ENCODE data around the gene SMPD3. TPM values are rescaled to one million over a fixed set of nuclear protein-coding genes. Genes with fewer than 3 reads are reported as not detected.

The SMPD3 gene
- polyA plus RNA-seq, 1 experiment = 0.27 TPM

DNA sequence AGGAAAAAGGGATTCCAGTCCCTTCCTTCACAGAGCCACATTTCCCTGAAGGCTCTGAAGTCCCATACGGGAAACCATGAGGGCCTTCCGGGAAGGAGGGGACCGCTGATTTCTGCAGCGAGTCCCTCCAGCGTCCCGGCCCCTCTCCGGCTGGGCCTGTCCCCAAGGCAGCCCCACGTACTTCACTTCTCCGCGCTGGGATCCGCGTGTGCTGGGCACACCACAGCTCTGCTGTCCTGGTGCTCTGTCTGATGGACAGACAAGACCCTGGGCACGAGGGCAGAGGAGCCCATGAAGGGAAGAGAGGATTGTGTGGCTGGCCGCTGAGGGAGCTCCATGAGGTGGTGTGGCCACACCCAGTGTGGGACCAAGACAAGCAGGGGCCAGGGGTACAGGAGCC, 80.4 kb downstream of the SMPD3 start:
- ChIA-PET CTCF (interaction anchor here (0.6 to 1.0 kb wide), 3 partner anchors 12 to 140 kb away, joined by 3 to 4 read pairs (median 3); no protein-coding TSS in a partner anchor), POLR2A (no interaction called here)
- TF ChIP-seq, protein P1, sequence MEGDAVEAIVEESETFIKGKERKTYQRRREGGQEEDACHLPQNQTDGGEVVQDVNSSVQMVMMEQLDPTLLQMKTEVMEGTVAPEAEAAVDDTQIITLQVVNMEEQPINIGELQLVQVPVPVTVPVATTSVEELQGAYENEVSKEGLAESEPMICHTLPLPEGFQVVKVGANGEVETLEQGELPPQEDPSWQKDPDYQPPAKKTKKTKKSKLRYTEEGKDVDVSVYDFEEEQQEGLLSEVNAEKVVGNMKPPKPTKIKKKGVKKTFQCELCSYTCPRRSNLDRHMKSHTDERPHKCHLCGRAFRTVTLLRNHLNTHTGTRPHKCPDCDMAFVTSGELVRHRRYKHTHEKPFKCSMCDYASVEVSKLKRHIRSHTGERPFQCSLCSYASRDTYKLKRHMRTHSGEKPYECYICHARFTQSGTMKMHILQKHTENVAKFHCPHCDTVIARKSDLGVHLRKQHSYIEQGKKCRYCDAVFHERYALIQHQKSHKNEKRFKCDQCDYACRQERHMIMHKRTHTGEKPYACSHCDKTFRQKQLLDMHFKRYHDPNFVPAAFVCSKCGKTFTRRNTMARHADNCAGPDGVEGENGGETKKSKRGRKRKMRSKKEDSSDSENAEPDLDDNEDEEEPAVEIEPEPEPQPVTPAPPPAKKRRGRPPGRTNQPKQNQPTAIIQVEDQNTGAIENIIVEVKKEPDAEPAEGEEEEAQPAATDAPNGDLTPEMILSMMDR (IDR thresholded peaks at IDR 0.05; ENCODE audit: insufficient read depth, low read depth, low read length) = no peak
- Histone ChIP-seq H3K27me3 (ENCODE audit: control insufficient read depth, insufficient read depth, low read length) (peaks cover 2% of the 10 kb centered on the region; the same call in 1 of the 2 replicates), H3K4me3 (ENCODE audit: low read depth, low read length) (no peak overlapping the region), H3K36me3 (ENCODE audit: control insufficient read depth, insufficient read depth, low read length) (no peaks in the 10 kb centered on the region)
- DNase-seq (ENCODE audit: low read depth) = no peak

DNA sequence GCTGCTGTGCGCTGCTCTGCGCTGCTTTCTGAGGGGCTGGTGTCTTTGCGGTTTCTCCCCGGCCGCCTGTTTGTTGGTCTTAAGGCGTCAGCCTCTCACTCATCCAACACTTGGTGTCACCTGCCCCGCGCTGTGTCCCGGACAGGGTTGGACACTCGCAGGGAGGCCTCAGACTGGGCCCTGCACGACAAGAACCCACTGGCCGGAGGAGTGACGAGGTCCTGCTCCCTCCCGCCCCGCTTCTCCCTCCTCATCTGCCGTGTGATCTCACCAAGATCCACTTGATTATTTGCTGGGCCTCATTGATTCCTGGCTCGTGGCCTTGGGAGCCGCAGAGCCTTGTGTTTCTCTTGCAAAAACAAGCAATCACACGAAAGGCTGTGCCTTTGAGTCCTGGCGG, 80.9 kb downstream of the SMPD3 start:
- TF ChIP-seq, protein P1 (IDR thresholded peaks at IDR 0.05; ENCODE audit: insufficient read depth, low read depth, low read length) = no peak
- DNase-seq (ENCODE audit: low read depth) = no peak
- CTCF ChIA-PET = interaction anchor here (0.6 to 1.3 kb wide), 3 partner anchors 12 to 146 kb away, joined by 3 read pairs; no protein-coding TSS in a partner anchor
- H3K4me3 ChIP-seq (ENCODE audit: low read depth, low read length) = no peak overlapping the region
- POLR2A ChIA-PET = no interaction called here
- no peaks in the 10 kb centered on the region for H3K36me3 ChIP-seq (ENCODE audit: control insufficient read depth, insufficient read depth, low read length)
- peaks cover 2% of the 10 kb centered on the region; the same call in 1 of the 2 replicates for H3K27me3 ChIP-seq (ENCODE audit: control insufficient read depth, insufficient read depth, low read length)

- TF ChIP-seq, protein P1 (IDR thresholded peaks at IDR 0.05; ENCODE audit: insufficient read depth, low read depth, low read length) = peak; percentile 48
- H3K4me3 ChIP-seq (ENCODE audit: low read depth, low read length) = no peak overlapping the region
- no peak for DNase-seq (ENCODE audit: low read depth)
- no peaks in the 10 kb centered on the region for H3K36me3 ChIP-seq (ENCODE audit: control insufficient read depth, insufficient read depth, low read length)
- POLR2A ChIA-PET = no interaction called here
- CTCF ChIA-PET = interaction anchor here (0.6 to 1.3 kb wide), 5 partner anchors 11 to 589 kb away, joined by 3 read pairs; no protein-coding TSS in a partner anchor
- peaks cover 2% of the 10 kb centered on the region; the same call in 1 of the 2 replicates for H3K27me3 ChIP-seq (ENCODE audit: control insufficient read depth, insufficient read depth, low read length)
Measured at GRCh38 chr16:68367030-68367429, 81.3 kb downstream of the SMPD3 start.

DNA sequence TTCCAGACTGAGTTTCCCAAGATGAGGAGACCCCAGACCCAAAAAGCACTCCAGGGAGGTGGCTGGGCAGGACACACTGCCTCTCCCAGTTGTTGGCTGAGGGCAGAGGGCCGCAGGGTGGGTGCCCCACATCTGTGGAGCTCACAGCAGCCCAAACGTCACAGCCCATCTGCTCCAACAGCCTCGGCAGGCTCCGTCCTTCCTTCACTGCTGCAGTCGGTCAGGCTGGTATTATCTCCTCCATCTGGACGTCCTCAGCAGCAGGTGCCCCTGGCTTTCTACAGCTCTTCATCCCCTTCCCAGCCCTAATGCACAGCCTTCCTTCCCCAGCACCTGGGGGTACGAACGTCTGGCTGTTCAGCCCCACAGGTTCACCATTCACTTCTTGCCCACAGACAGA, 82.2 kb downstream of the SMPD3 start:
- peaks cover 2% of the 10 kb centered on the region; the same call in 1 of the 2 replicates for H3K27me3 ChIP-seq (ENCODE audit: control insufficient read depth, insufficient read depth, low read length)
- CTCF ChIA-PET = interaction anchor here (0.8 to 1.3 kb wide), 5 partner anchors 16 to 146 kb away, joined by 3 to 4 read pairs (median 3); no protein-coding TSS in a partner anchor
- no peak overlapping the region for H3K4me3 ChIP-seq (ENCODE audit: low read depth, low read length)
- DNase-seq (ENCODE audit: low read depth) = no peak
- H3K36me3 ChIP-seq (ENCODE audit: control insufficient read depth, insufficient read depth, low read length) = no peaks in the 10 kb centered on the region
- TF ChIP-seq, protein P1 (IDR thresholded peaks at IDR 0.05; ENCODE audit: insufficient read depth, low read depth, low read length) = no peak
- POLR2A ChIA-PET = no interaction called here

DNA sequence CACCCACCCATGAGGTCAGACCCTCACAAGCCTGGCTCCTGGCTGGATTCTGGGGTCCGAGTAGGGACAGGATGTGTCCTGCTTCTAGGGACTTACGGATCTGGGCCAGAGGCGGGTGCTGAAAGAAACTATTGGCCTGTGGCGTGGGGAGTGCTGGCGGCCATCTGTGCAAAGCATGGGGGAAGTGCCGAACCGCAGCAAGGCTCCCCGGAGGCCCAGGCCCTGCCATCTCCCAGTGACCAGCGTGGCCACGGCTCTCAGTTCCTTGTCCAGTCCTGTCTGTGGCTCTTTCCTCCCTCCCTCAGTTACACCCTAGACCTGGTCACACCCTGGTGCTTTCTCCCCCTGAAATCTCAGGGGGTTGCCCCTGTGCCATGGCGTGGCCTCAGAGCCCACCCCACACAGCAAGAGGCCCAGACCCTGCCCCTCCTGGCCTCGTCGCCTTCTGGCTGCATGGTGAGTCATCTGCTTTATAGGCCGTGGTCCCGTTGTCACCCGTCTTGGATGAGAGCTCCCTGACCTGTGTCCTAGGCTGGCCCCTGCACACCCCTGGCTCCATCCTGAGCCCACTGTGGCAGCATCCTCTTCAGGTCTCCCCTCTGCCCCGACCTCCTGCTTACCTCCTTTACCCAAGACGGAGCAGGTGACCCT, 83.0 kb downstream of the SMPD3 start:
- ChIA-PET CTCF (interaction anchor here (0.8 to 3.4 kb wide), 5 partner anchors 30 to 146 kb away, joined by 3 to 30 read pairs (median 4); no protein-coding TSS in a partner anchor), POLR2A (no interaction called here)
- H3K36me3 ChIP-seq (ENCODE audit: control insufficient read depth, insufficient read depth, low read length) = peaks cover 3% of the 10 kb centered on the region
- H3K27me3 ChIP-seq (ENCODE audit: control insufficient read depth, insufficient read depth, low read length) = peaks cover 2% of the 10 kb centered on the region; the same call in 1 of the 2 replicates
- no peak overlapping the region for H3K4me3 ChIP-seq (ENCODE audit: low read depth, low read length)
- DNase-seq (ENCODE audit: low read depth) = no peak
- TF ChIP-seq, protein P1 (IDR thresholded peaks at IDR 0.05; ENCODE audit: insufficient read depth, low read depth, low read length) = no peak
